Hematopoietic multipotent progenitor cell (in vitro differentiated cells): ENCODE measurements around the gene HEMK1. TPM values are rescaled to one million over a fixed set of nuclear protein-coding genes. Genes with fewer than 3 reads are reported as not detected.

Source experiments
- DNase-seq, 3 donors: peaks; one replicate each; pipeline ENCODE4 v3.0.0-alpha.2; 2011 to 2015; ENCODE audit warnings: low read depth in 2 of 3, low spot score in 2 of 3
- total RNA-seq: library from RNA; depleted of rRNA; stranded (reverse); fragments of >200 nt; gene quantifications from one replicate; pipeline ENCODE4 v1.2.3, GENCODE V29; 2012

The HEMK1 gene
- total RNA-seq, 1 donor: 10.0 TPM

GRCh38 chr3:50572801-50573371 is 3.6 kb downstream of the HEMK1 start:
- no peak for DNase-seq

DNA sequence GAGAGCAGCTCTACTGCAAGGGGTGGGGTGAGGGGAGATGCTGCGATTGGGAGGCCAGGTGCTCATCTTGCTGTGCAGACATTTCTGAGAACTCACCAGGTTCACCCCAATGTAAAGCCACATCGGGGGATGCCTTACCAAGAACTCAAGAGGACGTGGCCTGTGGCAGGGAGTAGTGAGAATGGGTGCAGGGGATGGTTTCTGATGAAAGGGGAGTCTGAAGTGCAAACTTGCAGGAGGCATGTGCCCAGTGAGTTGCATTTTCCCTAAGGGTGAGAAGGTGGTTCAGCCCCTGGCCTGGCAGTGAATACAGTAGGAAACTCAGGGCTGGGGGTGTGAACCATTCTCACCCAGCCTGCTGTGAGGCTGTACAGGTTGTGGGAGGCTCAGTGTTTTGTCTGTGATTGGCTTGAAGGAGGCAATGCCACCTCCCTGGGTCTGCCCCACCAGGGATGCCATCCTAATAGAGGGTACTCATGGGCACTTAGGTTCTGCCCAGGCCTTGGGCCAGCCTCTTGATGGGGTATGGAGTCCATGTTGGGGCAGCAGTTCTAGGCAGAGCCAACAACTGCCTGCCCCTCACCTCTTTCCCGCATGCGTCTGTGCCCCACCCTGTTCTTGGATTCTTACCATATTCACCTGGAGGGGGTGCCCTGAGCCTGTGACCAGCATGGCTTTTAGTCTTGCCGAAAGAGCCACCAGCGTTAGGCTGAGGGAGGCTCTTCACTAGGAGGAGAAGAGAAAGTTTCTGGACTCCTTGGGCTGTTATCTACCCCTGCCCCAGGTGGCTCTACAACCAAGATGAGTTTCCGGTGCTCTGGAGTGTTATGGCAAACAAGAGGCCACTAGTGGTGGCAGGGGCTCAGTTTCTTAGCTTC is 4.5 kb downstream of the HEMK1 start:
- no peak for DNase-seq

GRCh38 chr3:50574444-50574831 is 5.1 kb downstream of the HEMK1 start:
- DNase-seq: no peak

GRCh38 chr3:50575372-50575771 is 6.0 kb downstream of the HEMK1 start:
- no peak for DNase-seq

DNA sequence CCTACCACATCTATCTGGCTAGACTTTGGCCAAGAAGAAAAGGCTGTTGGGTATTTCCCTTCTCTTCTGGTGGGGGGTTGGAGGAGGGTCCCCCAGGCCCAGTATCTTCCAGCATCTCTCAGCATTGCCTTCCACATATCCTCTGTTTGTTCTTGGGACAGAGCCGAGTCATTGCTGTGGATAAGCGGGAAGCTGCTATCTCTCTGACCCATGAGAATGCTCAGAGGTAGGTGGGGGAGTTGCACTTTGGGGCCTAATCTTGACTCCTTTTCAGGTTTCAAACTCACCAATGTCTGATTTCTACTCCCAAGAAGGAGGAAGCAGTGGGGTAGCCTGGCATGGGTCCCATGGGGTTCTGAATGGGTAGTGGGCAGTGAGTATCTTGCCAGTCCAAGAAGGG is 8.0 kb downstream of the HEMK1 start:
- DNase-seq: no peak

DNA sequence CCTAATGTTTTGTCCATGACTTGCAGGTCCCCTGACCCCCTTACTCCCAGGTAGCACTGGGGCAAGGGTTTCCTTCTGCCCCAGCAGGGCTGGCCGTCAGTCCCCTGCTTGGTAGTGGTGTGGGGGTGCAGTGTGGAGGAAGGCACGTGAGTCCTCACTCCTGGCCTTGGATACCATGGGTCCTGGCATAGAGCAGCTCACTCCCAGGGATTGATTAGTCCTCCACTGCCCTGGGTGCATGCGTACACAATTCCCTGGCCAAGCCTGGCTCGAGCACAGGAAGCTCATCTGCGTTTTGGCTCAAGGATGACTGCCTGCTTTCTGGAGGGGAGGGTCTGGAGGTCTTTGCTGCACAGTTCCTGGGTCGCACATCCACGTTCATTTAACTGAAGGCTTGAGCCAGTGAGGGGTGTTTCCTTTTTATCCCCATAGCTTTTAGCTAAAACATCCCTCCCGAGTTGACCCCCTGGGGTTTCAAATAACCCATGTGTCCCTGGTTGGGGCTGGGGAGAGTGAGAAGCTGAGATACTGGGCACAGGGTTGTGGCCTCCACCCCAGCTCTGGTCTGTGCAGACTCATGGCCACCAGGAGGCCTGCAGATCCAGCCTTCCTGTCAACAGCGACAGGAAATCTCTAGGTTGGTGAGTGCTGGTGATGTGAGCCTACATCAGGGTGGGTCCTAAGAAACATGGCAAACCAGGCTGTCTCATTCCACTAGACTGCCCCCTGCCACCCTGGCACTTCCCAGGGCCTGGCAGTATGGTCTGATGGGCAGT is 11.5 kb downstream of the HEMK1 start:
- DNase-seq: no peak

GRCh38 chr3:50581459-50581842 is 12.1 kb downstream of the HEMK1 start:
- DNase-seq: no peak

GRCh38 chr3:50582083-50582482 is 12.8 kb downstream of the HEMK1 start:
- DNase-seq: no peak

- no peak for DNase-seq
Measured at GRCh38 chr3:50583897-50584296, 14.6 kb downstream of the HEMK1 start.

- no peak for DNase-seq
Measured at GRCh38 chr3:50584391-50584790, 15.1 kb downstream of the HEMK1 start.

DNA sequence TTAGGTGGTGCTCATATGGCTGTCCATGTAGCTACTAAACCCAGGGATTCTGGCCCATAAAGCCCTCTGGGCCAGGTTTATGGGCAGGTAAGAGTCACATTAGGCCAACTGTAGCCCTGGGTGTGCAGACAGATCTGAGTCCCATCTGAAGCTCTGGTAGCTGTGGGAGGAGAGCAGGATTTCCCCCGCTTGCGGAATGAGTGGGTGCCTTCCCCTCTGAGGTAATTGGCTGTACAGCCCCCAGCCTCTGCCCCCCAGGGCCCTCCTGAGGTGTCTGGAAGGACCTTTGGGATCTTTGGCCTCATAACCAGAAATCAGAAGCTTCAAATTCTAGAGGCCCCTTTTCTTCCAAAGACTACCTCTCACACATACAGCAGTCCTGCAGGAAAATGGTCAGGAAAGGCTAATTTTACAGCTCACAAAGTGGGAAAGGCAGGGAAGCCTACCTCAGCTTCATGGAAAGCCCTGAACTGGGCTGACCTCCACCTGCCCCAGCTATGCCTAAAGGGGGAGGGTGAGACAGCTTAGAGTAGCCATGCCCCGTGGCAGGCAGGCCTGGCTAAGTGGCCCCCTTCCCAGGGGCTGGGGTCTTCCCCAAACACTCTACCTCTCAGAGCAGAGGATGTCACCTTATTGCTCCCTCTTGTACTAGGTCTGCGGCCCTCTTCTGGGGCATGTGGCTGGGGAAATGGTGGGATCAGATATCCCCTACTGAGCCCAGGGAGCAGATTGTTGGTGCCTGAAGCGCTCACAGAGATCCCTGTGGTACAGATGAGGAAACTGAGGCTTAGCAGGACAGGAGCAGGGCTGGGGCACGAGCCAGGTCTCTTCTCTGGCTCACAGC is 16.8 kb downstream of the HEMK1 start:
- DNase-seq: no peak

- no peak for DNase-seq
Measured at GRCh38 chr3:50586763-50587070, 17.4 kb downstream of the HEMK1 start.

GRCh38 chr3:50587373-50587772 is 18.1 kb downstream of the HEMK1 start:
- no peak for DNase-seq

DNA sequence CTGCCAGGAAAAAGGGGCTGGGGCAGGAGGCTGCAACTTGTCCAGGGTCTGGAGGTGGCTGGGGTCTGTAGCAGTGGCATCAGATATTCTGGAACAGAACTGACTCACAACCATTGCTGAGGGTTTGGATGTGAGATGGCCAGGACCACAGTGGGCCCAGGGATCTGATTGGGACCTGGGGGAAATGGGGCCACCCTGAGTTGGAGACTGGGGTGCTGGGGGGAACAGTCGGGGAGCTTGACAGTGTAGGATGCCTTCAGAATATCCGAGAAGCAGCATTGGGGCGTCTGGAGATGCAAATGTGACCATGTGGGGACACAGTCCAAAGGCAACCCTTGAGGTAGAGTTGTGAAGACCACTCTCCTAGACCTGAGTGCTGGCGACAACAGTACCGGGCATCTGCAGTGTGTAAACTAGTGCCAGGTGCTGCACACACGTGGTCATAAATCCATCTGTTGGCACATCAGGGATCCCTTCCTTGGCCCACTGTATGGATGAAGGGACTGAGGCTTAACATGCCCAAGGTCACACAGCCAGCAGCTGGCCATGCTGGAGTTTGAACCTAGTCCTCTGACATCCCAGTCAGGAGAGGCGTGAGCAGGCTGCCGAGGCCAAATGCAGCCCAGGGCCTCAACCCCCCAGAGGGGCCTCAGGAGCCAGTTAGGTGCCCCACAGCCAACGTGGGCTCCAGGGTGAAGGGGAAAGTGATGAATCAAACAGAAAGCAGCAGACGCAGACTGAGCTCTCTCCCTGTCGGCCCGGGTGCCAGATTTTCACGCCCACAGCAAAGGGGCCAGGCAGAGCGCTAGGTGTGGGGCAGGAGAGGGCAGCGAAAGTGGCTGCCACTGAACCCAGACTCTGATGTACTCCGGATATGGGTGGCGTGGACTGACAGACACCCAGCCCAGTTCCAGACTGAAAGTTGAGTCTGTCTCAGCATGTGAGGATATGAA is 18.8 kb downstream of the HEMK1 start:
- DNase-seq: no peak

DNA sequence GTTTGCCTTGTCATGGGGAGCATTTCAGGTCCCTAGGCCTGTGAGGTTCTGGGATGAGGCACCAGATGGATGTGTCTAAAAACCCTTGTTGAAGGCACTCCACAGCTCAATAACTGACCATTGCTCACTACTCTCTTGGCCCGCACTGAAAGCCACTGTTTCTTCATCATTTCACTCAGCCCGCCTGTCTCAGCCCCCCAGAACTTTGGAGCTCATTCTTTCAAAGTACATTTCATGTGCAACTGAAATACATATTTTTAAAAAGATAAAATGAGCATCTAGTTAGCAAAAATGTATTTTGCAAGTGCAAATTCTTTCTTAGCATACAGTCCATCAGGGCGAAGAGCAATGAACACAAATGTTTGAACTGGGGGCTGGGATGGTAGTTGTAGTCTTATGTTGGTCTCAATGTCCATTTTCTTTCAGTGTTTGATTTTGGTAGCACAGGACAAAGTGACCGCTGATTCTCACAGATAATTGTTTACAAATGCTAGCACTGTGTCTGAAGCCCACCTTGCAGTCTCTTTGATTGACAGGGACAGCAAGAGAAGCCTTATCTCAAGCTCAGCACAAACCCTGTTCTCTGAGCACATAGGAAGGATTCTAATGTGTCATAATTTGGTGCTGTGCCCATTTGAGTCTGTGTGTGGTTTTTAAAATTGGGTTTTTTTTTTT is 19.6 kb downstream of the HEMK1 start:
- no peak for DNase-seq

- DNase-seq: no peak
Measured at GRCh38 chr3:50591196-50591741, 21.9 kb downstream of the HEMK1 start.

- peak in 1 of 3 donors; percentile 47 for DNase-seq
Measured at GRCh38 chr3:50592568-50592967, 23.2 kb downstream of the HEMK1 start.

DNA sequence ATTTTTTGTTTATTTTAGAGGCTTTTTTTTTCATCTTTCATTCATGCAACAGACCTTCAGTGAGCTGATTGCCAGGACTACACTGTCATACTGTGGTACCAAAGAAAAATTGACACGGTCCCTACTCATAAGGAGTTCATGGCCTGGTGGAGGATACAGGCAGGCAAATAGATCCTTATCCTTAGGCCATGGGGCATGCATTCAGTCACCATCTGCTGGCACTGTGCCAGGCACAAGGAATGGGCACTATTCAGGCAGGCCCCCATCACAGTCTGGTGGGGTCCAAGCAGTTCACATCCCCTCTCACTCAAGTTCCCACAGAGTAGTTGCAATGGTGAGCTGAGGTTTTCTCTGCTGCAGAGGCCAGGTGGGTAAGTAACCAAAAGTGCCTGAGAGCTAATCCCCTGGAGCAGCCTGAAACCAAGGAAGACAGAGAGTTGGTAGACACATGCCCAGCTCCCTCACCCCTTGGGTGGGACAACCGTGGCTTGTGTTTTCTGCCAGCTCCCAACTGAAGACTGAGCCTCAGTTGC is 25.0 kb downstream of the HEMK1 start:
- DNase-seq: no peak
